ENCODE results near the gene AATK.

GRCh38 chr17:81103379-81103778 is 62.6 kb downstream of the AATK start:
- TF ChIP-seq CTCF (conservative IDR thresholded peaks at IDR 0.05; ENCODE audit: low read depth, low read length), result no peak
- no peak for TF ChIP-seq EZH2 (IDR thresholded peaks at IDR 0.05; ENCODE audit: low read length, unreplicated experiment)
- no peak for TF ChIP-seq EZH2phosphoT487 (IDR thresholded peaks at IDR 0.05; ENCODE audit: borderline replicate concordance, low read length)
